Cerebellar nuclear complex (tissue), 1 donor: Measurements from ENCODE around the gene FOXK2.

Experiments used
- DNase-seq, 2 experiments: peaks; one replicate each; lab custom pipeline; 2025; lab: John Stamatoyannopoulos, UW

Gene FOXK2

DNA sequence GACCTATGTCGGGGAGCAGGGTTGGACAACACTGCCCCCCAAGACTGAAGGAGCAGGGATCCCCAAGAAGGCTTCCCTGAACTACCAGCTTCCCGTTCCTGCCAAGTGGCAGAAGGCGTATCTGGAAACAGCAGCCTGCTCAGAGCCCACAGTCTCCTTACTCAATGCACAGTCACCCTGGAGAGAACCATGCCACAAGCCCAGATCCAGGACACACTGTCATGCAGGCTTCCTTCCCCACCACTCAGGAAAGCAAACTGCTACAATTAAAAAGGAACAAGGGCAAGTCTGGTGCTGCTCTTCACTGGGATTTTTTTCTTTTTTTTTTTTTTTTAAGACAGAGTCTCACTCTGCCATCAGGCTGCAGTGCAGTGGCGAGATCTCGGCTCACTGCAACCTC is 120.5 kb downstream of the FOXK2 start:
- DNase-seq = no peak

DNA sequence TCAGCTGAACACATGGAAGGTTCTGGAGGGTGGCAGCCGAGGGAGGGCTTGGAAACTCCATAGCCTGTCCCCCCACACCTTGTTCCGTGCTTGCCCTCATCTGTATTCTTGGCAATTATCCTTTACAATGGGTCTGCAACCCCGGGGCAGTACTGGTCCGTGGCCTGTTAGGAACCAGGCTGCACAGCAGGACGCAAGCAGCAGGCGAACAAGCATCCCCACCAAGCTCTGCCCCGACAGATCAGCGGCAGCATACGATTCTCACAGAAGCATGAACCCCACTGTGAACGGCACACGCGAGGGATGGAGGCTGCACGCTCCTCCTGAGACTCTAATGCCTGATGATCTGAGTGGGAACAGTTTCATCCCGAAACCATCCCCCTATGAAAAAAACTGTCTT is 122.5 kb downstream of the FOXK2 start:
- DNase-seq = no peak

DNA sequence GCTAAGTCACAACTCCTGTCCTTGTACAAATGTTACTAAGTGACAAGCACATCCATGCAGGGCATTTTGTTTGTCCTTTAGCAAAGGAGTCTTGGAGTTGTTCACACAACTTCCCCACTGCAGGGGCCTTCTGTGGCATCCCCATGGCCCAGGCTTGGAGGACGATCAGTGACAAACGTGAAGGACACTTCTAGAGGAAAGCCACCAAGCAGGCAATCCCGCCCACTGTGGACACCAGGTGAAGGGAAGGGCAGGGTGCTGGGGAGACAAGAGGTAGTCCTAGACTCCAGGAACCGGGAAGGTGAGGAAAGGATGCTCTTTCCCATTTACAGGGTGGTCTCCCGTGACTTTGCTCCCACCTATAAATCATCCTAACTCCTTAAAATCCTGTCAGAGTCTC is 124.6 kb downstream of the FOXK2 start:
- no peak for DNase-seq

DNA sequence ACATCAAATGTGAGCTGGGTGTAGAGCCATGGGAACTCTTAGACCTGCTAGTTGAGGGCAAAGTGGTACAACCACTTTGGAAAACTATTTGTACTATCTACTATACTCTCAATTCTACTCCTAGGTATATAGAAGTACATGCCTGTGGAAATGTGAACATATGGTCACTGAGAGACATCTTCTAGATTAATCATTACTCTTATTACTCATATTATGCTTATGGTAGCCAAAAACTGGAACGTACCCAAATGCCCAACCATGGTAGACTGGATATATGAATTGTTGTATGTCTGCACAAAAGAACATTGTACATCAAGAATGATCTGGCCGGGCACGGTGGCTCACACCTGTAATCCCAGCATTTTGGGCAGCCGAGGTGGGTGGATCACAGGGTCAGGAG is 126.0 kb downstream of the FOXK2 start:
- DNase-seq = no peak

DNA sequence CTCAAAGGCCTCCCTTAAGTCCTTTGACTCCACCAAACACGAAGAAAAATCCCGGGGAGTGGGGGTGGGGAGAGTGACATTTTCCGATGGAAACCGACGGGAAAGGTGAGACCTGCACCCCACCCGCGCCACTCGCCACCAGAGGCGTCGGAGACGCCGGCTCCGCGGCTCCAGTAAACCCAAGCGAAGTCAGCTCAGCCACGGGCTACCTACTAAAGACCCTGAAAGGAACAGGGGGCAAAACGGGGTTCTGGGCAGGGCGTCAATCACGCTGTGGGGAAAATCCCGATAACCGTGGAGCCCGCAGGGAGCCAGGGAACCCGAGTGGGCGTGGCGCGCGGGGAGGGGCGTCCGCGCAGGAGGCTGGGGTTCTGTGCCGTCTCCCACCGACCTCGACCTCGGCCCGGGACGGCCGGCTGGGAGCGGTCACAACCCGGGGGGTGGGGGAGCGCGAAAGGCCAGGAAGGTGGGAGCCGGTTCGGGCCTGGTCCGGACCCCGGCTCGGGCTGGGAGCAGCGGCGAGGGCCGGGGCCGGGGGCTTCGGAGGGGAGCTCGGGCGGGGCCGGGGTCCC is 128.1 kb downstream of the FOXK2 start:
- DNase-seq = no peak

DNA sequence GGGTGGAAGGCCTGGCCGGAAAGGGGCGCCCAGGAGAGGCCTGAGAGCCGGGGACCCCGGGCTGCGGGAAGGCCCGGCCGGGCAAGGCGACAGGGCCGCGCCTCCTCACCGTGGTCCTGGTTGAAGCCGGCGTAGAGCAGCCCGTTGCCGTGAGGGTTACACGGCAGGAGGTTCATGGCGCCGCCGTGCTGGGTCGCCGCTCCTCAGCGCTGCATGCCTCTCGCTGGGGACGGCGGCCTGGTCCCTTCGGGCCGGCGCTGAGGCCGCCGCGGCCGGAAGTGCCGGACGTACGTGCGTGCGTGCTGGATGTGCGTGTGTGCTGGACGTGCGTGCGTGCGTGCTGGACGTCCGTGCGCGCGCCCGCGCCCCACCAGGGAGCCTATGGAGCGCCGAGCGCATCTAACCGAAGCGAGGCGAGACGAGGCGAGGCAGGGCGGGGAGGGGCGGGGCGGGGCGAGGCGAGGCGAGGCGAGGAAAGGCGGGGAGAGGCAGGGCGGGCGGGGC is 128.7 kb downstream of the FOXK2 start, which contains the start of gene WDR45B:
TSS of gene WDR45B (minus strand) at position 280 of the 504 bp plus-strand sequence. CDS start at position 176, 104 bp downstream.
- DNase-seq = peak; percentile 49 to 68

DNA sequence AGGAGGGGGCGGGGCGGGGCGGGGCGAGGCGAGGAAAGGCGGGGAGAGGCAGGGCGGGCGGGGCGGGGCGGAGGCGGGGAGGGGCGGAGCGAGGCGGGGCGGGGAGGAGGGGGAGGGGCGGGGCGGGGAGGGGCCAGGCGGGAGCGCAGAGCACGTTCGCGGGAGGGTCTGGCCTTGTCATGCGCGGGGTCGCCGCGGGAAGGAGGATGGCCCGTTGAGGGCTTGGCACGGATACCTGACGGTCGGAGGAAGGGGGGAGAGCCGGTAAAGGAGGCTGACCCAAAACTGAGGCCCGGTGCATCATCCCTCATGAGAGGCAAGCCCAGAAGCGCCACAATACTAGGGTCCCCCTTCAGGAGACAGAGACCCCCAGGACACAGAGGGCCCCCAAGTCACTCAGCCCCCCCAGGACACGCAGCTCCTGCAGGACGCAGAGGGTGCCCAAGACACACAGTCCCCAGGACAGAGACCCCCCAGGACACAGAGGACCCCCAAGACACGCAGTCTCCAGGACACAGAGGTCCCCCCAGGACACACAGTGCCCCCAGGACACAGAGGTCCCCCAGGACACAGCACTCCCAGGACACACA is 129.3 kb downstream of the FOXK2 start:
- DNase-seq = no peak

DNA sequence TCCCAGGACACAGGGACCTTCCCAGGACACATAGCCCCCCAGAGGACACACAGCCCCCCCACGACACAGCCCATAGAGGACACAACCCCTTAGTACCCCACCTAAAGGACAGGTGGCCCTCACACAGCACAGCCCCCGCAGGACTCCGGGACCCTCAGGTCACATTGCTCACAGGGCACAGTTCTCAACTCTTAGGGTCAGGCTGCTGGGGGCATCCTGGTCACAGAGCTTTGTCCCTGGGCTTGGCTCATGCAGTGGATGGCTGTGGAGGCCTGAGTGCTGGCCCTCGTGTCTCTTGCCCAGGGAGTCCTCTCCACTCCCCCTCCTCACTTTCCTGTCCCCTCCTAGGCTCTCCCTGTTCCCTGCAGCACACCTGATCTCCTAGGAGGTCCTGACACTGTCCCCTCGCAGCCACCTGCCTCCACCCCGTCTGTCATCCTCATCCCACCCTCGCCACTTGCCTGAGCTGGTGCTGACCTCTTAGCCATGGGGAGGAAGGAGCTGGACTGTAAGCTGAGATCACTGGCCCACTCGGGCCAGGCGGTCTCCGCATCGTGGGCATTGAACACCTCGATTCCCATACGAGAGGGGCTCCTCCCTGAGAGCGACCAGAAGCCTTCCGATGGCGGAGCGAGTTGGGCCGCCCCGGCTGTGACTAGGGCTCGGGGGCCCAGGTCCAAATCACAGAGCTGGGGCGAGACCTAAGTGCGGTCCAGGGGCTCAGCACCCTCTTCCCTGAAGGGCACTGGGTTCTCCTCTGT is 130.1 kb downstream of the FOXK2 start:
- DNase-seq = no peak

DNA sequence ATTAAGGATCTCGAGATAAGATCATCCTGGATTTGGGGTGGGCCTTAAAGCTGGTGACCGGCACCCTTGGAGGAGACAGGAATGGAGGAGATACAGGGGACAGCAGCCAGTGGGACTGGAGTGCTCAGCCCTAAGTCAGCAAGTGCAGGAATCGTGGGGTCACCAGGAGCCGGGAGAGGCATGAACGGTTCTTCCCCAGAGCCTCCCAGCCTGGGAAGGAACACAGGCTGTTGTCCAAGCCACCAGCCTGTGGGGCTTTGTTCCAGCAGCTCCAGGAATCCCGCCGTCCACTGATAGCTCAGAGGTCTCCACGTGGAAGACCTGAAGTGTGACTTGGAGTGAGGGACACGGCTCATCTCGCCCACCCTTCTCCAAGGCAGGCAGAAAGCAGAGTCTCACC is 131.2 kb downstream of the FOXK2 start:
- no peak for DNase-seq

DNA sequence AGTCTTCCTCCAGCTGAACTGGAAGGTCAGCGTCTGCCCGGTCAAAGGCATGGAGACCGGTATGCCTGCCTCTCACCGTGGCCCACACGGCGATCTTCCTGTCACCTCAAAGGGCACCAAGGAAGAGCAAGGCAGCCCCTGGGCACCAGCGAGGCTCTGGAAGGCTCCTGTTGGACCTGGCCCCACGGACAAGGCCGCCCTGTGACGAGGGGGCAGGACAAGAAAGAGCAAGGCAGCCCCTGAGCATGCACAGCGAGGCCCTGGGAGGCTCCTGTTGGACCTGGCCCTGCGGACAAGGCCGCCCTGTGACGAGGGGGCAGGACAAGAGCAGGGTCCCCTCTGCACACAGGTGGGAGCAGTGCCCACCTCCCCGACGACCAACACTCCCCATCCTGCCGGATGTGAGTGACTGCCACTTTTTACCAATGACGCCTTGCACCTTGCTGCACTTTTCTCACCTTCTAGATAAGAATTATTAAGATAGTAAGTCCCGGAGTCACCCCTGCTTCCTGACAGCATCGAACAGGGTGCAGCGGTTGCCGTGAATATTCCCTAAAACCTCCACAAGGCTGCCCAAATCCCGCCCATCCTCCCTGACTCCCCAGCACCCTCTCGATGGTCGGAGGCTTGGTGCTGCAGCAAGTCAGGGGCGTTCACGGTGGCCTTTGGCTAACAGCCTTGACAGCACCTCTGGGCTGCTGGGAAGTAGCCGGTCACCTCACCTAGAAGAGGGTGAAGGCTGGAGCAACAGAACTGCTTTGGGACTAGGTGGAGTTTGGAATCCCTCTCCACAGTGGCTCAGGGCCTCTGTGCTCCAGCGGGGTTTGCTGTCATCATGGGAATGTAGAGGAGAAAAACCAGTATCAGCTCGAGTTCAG is 134.4 kb downstream of the FOXK2 start:
- DNase-seq = no peak
